A549 (cell line): ENCODE results near the gene PSG5.
"Not testable (repeated sequence)": the region's sequence is repeated elsewhere in the genome, so short reads cannot be mapped to it uniquely, and the experiment has no call there.

ENCODE experiments used
- CEBPB ChIP-seq, 2 experiments: fragments of >200 bp in 1 of 2; sonication (Bioruptor Twin) in 1 of 2; formaldehyde crosslinking in 1 of 2; IDR thresholded peaks; 2 replicates each; pipeline ENCODE4 v1.6.1; 2012 to 2016
- CHD4 ChIP-seq: fragments of 200-600 bp; sonication (generic); IDR thresholded peaks from 2 replicates; pipeline ENCODE4 v1.6.1; 2016; ENCODE audit warnings: antibody characterized with exemption, mild to moderate bottlenecking, borderline replicate concordance
- EP300 ChIP-seq, 2 experiments: fragments of >200 bp; sonication (Bioruptor Twin); formaldehyde crosslinking; IDR thresholded peaks; 2 replicates in 1 of 2; 3 replicates in 1 of 2; pipeline ENCODE4 v1.6.1; 2016 to 2017
- ESRRA ChIP-seq: fragments of 150-350 bp; IDR thresholded peaks from 2 replicates; pipeline ENCODE4 v1.6.1; 2014; ENCODE audit warnings: mild to moderate bottlenecking, low read length, borderline replicate concordance
- FOSL2 ChIP-seq, 2 experiments: fragments of 450-650 bp in 1 of 2; fragments of >200 bp in 1 of 2; sonication (Bioruptor Twin) in 1 of 2; formaldehyde crosslinking; IDR thresholded peaks; 2 replicates each; pipeline versions ENCODE4 v1.5.0 to v1.6.1; 2016 to 2020; ENCODE audit warnings: mild to moderate bottlenecking in 1 of 2, moderate library complexity in 1 of 2
- HOXA7 ChIP-seq: fragments of 250-450 bp; sonication (Bioruptor Pico); IDR thresholded peaks from 2 replicates; pipeline ENCODE4 v1.5.0; 2020; ENCODE audit warnings: mild to moderate bottlenecking, moderate library complexity
- JUN ChIP-seq, 2 experiments: fragments of >200 bp; sonication (Bioruptor Twin); formaldehyde crosslinking; IDR thresholded peaks; 2 replicates in 1 of 2; 3 replicates in 1 of 2; pipeline ENCODE4 v1.6.1; 2016 to 2017
- PHF8 ChIP-seq: fragments of 200-600 bp; sonication (generic); IDR thresholded peaks from 2 replicates; pipeline ENCODE4 v1.6.1; 2016; ENCODE audit warnings: low read depth, mild to moderate bottlenecking, antibody characterized with exemption, moderate library complexity, borderline replicate concordance
- RCOR1 ChIP-seq: fragments of 150-350 bp; IDR thresholded peaks from 2 replicates; pipeline ENCODE4 v1.6.1; 2014; ENCODE audit warnings: antibody characterized with exemption, low read length, low read depth
- RFX5 ChIP-seq: fragments of 450-650 bp; IDR thresholded peaks from 2 replicates; pipeline ENCODE4 v1.7.1; 2014; ENCODE audit warnings: antibody characterized with exemption, mild to moderate bottlenecking, moderate library complexity
- ZNF302 ChIP-seq: fragments of 250-450 bp; sonication (Bioruptor Pico); IDR thresholded peaks from 2 replicates; pipeline ENCODE4 v1.9.0; 2021; ENCODE audit warnings: inconsistent platforms, mild to moderate bottlenecking, moderate library complexity
- TF ChIP-seq, protein P1 (sequence below): fragments of >200 bp; sonication (Bioruptor Twin); formaldehyde crosslinking; IDR thresholded peaks from 3 replicates; pipeline ENCODE4 v1.5.1; 2016
- TF ChIP-seq, protein P2 (sequence below): fragments of 450-650 bp; IDR thresholded peaks from 2 replicates; pipeline ENCODE4 v1.6.1; 2014; ENCODE audit warnings: antibody characterized with exemption
- TF ChIP-seq, protein P3 (sequence below): fragments of 200-600 bp; sonication (generic); IDR thresholded peaks from 2 replicates; pipeline ENCODE4 v1.6.1; 2016; ENCODE audit warnings: antibody characterized with exemption, mild to moderate bottlenecking, moderate library complexity

DNA sequence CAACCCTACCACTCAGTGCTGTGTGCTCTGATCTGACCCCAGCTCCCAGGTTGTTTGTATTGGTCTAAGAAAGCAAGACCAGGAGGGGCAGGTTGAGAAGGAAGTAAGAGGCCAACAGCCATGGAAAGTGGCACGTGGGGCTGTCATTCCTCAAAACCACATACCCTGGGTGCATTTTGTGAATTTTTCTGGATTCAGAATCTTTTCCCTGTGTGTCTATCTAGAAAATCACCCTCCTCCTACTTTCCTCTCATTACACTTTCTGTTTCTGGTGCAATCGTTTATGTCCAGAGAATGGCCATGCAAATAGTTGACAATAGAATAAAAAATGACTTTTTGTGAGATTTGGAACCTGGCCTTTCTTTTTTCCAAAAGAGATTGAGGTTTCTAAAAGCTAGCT is 24.1 kb downstream of the PSG5 start:
- TF ChIP-seq, protein P1, sequence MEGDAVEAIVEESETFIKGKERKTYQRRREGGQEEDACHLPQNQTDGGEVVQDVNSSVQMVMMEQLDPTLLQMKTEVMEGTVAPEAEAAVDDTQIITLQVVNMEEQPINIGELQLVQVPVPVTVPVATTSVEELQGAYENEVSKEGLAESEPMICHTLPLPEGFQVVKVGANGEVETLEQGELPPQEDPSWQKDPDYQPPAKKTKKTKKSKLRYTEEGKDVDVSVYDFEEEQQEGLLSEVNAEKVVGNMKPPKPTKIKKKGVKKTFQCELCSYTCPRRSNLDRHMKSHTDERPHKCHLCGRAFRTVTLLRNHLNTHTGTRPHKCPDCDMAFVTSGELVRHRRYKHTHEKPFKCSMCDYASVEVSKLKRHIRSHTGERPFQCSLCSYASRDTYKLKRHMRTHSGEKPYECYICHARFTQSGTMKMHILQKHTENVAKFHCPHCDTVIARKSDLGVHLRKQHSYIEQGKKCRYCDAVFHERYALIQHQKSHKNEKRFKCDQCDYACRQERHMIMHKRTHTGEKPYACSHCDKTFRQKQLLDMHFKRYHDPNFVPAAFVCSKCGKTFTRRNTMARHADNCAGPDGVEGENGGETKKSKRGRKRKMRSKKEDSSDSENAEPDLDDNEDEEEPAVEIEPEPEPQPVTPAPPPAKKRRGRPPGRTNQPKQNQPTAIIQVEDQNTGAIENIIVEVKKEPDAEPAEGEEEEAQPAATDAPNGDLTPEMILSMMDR = not testable (repeated sequence)
- not testable (repeated sequence) for TF ChIP-seq FOSL2 (IDR thresholded peaks at IDR 0.05); FOSL2 (CRISPR knock-in tag; IDR thresholded peaks at IDR 0.05); ZNF302; PHF8; CEBPB (IDR thresholded peaks at IDR 0.05); EP300 (IDR thresholded peaks at IDR 0.05); HOXA7 (CRISPR knock-in tag); JUN (IDR thresholded peaks at IDR 0.05); ESRRA; RFX5; CHD4; RCOR1
- TF ChIP-seq, protein P2, sequence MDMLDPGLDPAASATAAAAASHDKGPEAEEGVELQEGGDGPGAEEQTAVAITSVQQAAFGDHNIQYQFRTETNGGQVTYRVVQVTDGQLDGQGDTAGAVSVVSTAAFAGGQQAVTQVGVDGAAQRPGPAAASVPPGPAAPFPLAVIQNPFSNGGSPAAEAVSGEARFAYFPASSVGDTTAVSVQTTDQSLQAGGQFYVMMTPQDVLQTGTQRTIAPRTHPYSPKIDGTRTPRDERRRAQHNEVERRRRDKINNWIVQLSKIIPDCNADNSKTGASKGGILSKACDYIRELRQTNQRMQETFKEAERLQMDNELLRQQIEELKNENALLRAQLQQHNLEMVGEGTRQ = 0 out of 2 replicates have a peak, but pooled peaks have one; percentile 19
- TF ChIP-seq, protein P3, sequence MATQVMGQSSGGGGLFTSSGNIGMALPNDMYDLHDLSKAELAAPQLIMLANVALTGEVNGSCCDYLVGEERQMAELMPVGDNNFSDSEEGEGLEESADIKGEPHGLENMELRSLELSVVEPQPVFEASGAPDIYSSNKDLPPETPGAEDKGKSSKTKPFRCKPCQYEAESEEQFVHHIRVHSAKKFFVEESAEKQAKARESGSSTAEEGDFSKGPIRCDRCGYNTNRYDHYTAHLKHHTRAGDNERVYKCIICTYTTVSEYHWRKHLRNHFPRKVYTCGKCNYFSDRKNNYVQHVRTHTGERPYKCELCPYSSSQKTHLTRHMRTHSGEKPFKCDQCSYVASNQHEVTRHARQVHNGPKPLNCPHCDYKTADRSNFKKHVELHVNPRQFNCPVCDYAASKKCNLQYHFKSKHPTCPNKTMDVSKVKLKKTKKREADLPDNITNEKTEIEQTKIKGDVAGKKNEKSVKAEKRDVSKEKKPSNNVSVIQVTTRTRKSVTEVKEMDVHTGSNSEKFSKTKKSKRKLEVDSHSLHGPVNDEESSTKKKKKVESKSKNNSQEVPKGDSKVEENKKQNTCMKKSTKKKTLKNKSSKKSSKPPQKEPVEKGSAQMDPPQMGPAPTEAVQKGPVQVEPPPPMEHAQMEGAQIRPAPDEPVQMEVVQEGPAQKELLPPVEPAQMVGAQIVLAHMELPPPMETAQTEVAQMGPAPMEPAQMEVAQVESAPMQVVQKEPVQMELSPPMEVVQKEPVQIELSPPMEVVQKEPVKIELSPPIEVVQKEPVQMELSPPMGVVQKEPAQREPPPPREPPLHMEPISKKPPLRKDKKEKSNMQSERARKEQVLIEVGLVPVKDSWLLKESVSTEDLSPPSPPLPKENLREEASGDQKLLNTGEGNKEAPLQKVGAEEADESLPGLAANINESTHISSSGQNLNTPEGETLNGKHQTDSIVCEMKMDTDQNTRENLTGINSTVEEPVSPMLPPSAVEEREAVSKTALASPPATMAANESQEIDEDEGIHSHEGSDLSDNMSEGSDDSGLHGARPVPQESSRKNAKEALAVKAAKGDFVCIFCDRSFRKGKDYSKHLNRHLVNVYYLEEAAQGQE = not testable (repeated sequence)
